HS-5 (cell line): ENCODE results near the gene BCL3.
"Not testable (repeated sequence)": the region's sequence is repeated elsewhere in the genome, so short reads cannot be mapped to it uniquely, and the experiment has no call there.

Experiments used
- DNase-seq: peaks from one replicate; pipeline ENCODE4 v3.0.0-alpha.2; 2012; ENCODE audit warnings: low read depth

BCL3 gene

GRCh38 chr19:44759083-44759804, 10.7 kb downstream of the BCL3 start:
- DNase-seq = no peak

DNA sequence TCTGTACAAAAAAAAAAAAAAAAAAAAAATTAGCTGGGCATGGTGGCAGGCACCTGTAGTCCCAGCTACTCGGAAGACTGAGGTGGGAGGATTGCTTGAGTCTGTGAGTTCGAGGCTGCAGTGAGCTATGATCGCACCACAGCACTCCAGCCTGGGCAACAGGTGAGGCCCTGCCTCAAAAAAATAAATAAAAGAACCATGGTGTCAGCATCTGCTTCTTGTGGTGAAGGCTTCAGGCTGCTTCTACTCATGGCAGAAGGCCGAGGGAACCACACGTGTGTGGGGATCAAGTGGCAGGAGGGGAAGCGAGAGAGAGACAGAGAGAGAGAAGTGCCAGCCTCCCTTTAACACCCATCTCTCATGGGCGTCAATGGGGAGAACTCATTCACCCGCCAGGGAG, 13.5 kb downstream of the BCL3 start:
- DNase-seq = no peak

GRCh38 chr19:44765033-44765948, 16.8 kb downstream of the BCL3 start:
- no peak for DNase-seq

DNA sequence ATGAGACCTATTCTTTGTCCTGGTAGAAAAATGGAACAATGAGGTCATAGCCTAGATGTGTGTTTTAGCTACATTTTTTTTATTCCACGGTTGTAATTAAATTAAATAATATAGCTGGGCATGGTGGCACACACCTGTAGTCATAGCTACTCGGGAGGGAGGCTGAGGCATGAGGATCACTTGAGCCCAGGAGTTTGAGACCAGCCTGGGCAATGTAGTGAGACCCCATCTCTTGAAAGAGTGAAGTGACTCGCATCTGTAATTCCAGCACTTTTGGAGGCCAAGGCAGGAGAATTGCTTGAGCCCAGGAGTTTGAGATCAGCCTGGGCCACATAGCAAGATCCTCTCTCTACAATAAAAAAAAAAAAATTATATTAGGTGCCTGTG, 17.4 kb downstream of the BCL3 start:
- no peak for DNase-seq

GRCh38 chr19:44767295-44768180, 19.0 kb downstream of the BCL3 start:
- no peak for DNase-seq

- DNase-seq = peak; percentile 87
These were observed 22.2 kb downstream of the BCL3 start for GRCh38 chr19:44770550-44771257.

- DNase-seq = not testable (repeated sequence)
These were observed 23.6 kb downstream of the BCL3 start for GRCh38 chr19:44772144-44772543.

DNA sequence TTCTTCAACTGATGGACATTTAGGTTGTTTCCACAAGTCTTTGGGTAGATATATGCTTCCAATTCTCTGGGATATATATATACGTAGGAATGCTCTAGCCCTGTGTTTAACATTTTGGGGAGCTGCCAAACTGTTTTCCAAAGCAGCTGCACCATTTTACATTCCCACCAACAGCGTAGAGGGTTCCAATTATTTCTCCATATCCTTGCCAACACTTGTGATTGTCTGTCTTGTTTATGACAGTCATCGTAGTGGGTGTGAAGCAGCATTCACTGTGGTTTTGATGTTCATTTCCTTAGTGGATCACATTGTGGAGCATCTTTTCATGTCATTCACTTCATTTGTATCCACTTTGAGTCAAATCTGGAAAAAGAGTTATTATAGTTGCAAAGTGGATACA, 24.5 kb downstream of the BCL3 start:
- DNase-seq = no peak

DNA sequence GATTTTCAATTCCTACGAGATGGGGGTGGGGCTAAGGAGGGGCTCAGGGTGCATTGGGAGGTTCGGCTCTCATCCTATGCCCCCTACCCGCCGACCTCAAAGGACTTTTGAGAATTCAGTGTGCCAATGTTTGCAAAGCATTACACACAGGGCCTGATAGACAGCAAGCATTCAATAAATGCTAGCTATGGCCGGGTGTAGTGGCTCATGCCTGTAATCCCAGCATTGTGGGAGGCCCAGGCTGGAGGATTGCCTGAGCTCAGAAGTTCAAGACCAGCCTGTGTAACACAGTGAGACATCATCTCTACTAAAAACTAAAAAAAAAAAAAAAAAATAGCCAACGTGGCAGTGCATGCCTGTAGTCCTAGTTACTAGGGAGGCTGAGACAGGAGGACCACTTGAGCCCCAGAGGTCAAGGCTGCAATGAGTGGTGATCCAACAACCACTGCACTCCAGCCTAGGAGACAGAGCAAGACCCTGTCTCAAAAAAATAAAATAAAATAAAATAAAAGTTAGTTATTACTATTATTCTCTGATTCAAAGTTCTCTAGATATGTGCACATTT, 27.2 kb downstream of the BCL3 start:
- DNase-seq = no peak

DNA sequence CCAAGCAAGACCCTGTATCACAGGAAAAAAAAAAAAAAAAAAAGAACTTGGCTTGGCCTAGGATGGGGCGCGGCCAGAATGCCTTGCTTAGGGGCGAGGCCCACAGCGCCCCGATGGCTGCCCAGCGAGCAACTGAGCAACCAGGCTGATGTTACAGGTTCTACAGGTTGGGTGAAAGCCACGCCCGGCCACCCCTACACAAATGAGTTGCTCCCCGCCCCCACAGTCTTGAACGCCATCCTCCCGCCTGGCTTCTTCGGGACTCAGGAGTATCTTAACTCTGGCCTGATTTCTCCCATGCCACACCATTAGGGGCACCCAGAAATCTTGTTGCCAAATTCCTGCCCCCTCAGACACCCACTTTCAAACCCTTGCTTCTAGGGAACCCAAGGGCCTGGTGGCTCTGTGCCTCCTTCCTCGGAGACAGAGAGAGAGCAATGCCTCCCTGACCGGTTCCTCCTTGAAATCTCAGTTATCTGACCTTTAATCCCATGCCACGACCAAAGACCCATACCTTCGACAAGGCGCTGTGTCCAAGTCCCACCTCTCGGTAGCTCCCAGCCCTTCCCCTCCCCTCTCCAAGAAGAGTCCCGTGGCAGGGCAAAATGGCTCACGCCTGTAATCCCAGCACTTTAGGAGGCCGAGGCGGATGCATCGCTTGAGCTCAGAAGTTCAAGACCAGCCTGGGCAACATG, 28.0 kb downstream of the BCL3 start:
- DNase-seq = no peak

- DNase-seq = no peak
These were observed 29.3 kb downstream of the BCL3 start, which contains the start of gene CBLC for GRCh38 chr19:44777715-44778347. TSS of gene CBLC (plus strand) at chr19:44777890. CDS start at chr19:44777932, 42 bp downstream.

DNA sequence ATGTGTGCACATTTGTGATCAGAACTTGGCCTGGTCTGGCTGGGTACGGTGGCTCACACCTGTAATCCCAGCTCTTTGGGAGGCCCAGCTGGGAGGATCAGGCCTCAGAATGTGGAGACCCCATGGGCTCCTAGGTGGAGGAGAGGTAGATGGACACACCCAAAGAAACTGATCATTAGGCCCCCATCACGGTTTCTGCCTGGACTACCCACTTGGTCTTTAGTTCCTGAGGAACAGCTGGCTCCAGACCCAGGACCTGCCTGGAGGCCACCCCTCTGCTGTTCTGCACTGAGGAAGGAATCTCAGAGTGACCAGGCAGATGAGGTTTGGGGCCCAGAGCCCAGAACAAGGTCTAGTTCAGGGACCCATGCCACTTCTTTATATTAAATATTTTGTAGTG, 30.6 kb downstream of the BCL3 start:
- no peak for DNase-seq

DNA sequence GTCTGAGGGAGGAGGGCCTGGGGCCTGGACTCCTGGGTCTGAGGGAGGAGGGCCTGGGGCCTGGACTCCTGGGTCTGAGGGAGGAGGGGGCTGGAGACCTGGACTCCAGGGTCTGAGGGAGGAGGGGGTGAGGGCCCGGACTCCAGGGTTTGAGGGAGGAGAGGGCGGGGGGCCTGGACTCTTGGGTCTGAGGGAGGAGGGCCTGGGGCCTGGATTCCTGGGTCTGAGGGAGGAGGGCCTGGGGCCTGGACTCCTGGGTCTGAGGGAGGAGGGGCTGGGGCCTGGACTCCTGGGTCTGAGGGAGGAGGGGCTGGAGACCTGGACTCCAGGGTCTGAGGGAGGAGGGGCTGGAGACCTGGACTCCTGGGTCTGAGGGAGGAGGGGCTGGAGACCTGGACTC, 33.2 kb downstream of the BCL3 start:
- DNase-seq = not testable (repeated sequence)

DNA sequence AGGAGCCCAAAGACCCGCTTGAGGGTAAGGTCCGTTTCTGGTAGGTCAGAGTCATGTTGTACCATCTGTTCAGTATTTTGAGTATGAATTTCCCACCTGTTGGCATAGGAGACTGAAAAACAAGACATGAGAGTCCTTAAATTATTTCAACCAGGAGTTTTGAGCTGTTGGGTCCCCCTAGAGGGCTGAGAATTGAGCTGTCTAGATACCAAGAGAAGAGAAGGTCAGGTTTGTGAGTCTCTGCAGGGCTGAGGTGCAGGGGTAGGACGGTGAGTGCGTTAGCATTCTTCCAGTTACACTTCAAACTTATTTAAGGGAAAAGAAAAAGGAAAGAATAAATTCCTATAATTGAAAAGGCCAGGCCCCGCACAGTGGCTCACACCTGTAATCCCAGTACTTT, 34.2 kb downstream of the BCL3 start:
- DNase-seq = no peak

DNA sequence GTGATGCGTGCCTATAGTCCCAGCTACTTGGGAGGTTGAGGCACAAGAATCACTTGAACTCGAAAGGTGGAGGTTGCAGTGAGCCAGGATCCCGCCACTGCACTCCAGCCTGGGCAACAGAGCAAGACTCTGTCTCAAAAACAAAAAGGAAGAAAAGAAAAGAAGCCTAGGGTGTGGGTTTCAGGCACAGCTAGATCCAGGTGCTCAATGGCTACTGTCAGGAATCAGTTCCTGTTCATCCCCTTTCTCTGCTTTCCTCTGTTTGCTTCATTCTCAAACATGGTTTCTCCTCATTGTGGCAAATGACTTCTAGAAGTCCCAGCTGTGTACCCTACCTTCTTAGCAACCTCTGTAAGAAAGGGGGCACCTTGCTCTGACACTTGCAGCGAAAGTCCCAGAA, 35.0 kb downstream of the BCL3 start:
- no peak for DNase-seq

DNA sequence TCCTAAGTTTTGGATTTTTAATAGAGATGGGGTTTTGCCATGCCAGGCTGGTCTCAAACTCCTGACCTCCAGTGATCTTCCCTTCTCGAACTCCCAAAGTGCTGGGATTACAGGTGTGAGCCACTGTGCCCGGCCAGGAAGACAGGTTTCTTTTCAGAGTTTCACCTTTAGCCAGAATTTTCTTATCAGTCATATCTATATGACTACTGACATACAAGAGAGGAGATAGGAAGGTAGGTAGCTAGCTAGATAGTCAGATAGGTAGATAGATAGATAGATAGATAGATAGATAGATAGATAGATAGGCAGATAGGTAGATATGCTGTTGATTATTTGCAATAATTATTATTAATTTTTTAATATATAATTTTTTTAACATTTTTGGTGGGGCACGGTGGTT, 36.8 kb downstream of the BCL3 start:
- no peak for DNase-seq

GRCh38 chr19:44785993-44786392, 37.5 kb downstream of the BCL3 start:
- no peak for DNase-seq

DNA sequence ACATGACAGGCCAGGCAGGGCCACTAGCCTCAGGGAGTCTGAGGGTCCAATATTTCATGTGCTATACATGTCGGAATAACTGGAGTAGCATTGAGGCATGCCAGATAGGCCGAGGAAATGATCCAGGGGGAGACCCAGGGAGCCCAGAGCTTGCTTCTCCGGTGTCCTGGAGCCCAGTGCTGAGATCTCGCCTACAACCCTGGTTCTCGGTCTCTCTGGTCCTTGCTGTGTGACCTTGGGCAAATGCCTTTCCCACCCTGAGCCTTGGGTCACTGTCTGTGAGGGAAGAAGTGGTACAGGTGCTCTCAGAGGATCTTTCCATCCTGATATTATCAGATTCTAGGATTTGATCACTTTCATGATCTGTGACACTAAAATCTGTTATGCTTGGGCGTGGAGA, 40.5 kb downstream of the BCL3 start:
- no peak for DNase-seq

GRCh38 chr19:44789943-44790483, 41.5 kb downstream of the BCL3 start:
- DNase-seq = no peak

GRCh38 chr19:44792281-44792680, 43.8 kb downstream of the BCL3 start:
- no peak for DNase-seq
